ENCODE data around the gene PKP3. TPM values are rescaled to one million over a fixed set of nuclear protein-coding genes. Genes with fewer than 3 reads are reported as not detected.

The PKP3 gene
- polyA plus RNA-seq, 1 donor (not counting 4 experiments of a cell fraction or from before 2014, with no cell fraction given), result 125 TPM

GRCh38 chr11:403021-403760 is 9.2 kb downstream of the PKP3 start:
- Histone ChIP-seq H3K4me1 (ENCODE audit: control insufficient read depth, extremely low read depth, insufficient read depth, low read length) (peaks cover 8% of the 10 kb centered on the region), H3K27me3 (ENCODE audit: control insufficient read depth, extremely low read depth, insufficient read depth, low read length) (no peaks in the 10 kb centered on the region), H3K9me1 (ENCODE audit: control insufficient read depth, extremely low read depth, insufficient read depth, low read length) (no peaks in the 10 kb centered on the region), H3K9ac (ENCODE audit: control insufficient read depth, extremely low read depth, insufficient read depth, low read length) (no peak overlapping the region), H3K36me3 (ENCODE audit: control insufficient read depth in 2 of 2, extremely low read depth in 1 of 2, insufficient read depth in 2 of 2, low read length in 2 of 2) (peaks cover 27 to 30% of the 10 kb centered on the region in 2 experiments), H3K79me2 (ENCODE audit: control insufficient read depth, insufficient read depth, low read length) (peaks cover 15% of the 10 kb centered on the region), H3K9me3 (ENCODE audit: control insufficient read depth, low read depth, low read length) (no peaks in the 10 kb centered on the region), H3K4me2 (ENCODE audit: control insufficient read depth, extremely low read depth, insufficient read depth, low read depth, low read length) (no peak overlapping the region), H4K20me1 (ENCODE audit: control insufficient read depth, extremely low read depth, insufficient read depth, low read length) (peaks cover 15% of the 10 kb centered on the region), H3K4me3 (ENCODE audit: control insufficient read depth in 2 of 3, extremely low read depth in 1 of 3, insufficient read depth in 2 of 3, low read depth in 1 of 3, low read length in 3 of 3) (no peak overlapping the region), H2AFZ (ENCODE audit: control insufficient read depth, low read length) (no peak overlapping the region), H3K27ac (ENCODE audit: control insufficient read depth, insufficient read depth, low read length) (no peak overlapping the region)
- TF ChIP-seq EZH2 (IDR thresholded peaks at IDR 0.05; ENCODE audit: low read length) (no peak), CTCF (optimal IDR thresholded peaks at IDR 0.05 in 1 of 3, IDR thresholded peaks at IDR 0.05 in 1 of 3, conservative IDR thresholded peaks at IDR 0.05 in 1 of 3; ENCODE audit: extremely low read depth in 1 of 3, insufficient read depth in 2 of 3, low read length in 3 of 3) (no peak)
- dilution Hi-C loops (cut with MboI; ENCODE audit: extremely low pct_ligation_motif_present, low sequenced_read_pairs), result no loop called here
- no peak for FAIRE-seq
- DNase-seq (ENCODE audit: low read depth, low spot score), result no peak

- H3K36me3 ChIP-seq (ENCODE audit: control insufficient read depth in 2 of 2, extremely low read depth in 1 of 2, insufficient read depth in 2 of 2, low read length in 2 of 2), result peaks cover 26 to 28% of the 10 kb centered on the region in 2 experiments
- H4K20me1 ChIP-seq (ENCODE audit: control insufficient read depth, extremely low read depth, insufficient read depth, low read length), result peaks cover 15% of the 10 kb centered on the region
- no peak overlapping the region for H3K4me2 ChIP-seq (ENCODE audit: control insufficient read depth, extremely low read depth, insufficient read depth, low read depth, low read length)
- H3K9me3 ChIP-seq (ENCODE audit: control insufficient read depth, low read depth, low read length), result no peaks in the 10 kb centered on the region
- H2AFZ ChIP-seq (ENCODE audit: control insufficient read depth, low read length), result no peak overlapping the region
- TF ChIP-seq EZH2 (IDR thresholded peaks at IDR 0.05; ENCODE audit: low read length) (no peak), CTCF (optimal IDR thresholded peaks at IDR 0.05 in 1 of 3, IDR thresholded peaks at IDR 0.05 in 1 of 3, conservative IDR thresholded peaks at IDR 0.05 in 1 of 3; ENCODE audit: extremely low read depth in 1 of 3, insufficient read depth in 2 of 3, low read length in 3 of 3) (no peak)
- peaks cover 8% of the 10 kb centered on the region for H3K4me1 ChIP-seq (ENCODE audit: control insufficient read depth, extremely low read depth, insufficient read depth, low read length)
- H3K4me3 ChIP-seq (ENCODE audit: control insufficient read depth in 2 of 3, extremely low read depth in 1 of 3, insufficient read depth in 2 of 3, low read depth in 1 of 3, low read length in 3 of 3), result no peak overlapping the region
- no peak overlapping the region for H3K27ac ChIP-seq (ENCODE audit: control insufficient read depth, insufficient read depth, low read length)
- dilution Hi-C loops (cut with MboI; ENCODE audit: extremely low pct_ligation_motif_present, low sequenced_read_pairs), result no loop called here
- DNase-seq (ENCODE audit: low read depth, low spot score), result no peak
- no peaks in the 10 kb centered on the region for H3K9me1 ChIP-seq (ENCODE audit: control insufficient read depth, extremely low read depth, insufficient read depth, low read length)
- no peaks in the 10 kb centered on the region for H3K27me3 ChIP-seq (ENCODE audit: control insufficient read depth, extremely low read depth, insufficient read depth, low read length)
- peaks cover 12% of the 10 kb centered on the region for H3K79me2 ChIP-seq (ENCODE audit: control insufficient read depth, insufficient read depth, low read length)
- no peak for FAIRE-seq
- no peak overlapping the region for H3K9ac ChIP-seq (ENCODE audit: control insufficient read depth, extremely low read depth, insufficient read depth, low read length)
Observed at GRCh38 chr11:403761-404431, 9.9 kb downstream of the PKP3 start.
